Neural progenitor cell (in vitro differentiated cells): ENCODE data around the gene GATAD2B.

ENCODE experiments used
- CTCF ChIP-seq: fragments of 200-600 bp; sonication (generic); IDR thresholded peaks from 2 replicates; pipeline ENCODE4 v1.5.1; 2017; ENCODE audit warnings: antibody characterized with exemption, mild to moderate bottlenecking
- EZH2 ChIP-seq: fragments of 200-600 bp; sonication (generic); IDR thresholded peaks from 2 replicates; pipeline ENCODE4 v1.6.1; 2017; ENCODE audit warnings: antibody characterized with exemption, mild to moderate bottlenecking, moderate library complexity

- no peak for TF ChIP-seq CTCF
- no peak for TF ChIP-seq EZH2
These were observed 124.3 kb downstream of the GATAD2B start for GRCh38 chr1:153798468-153798780.
